HL-60 (cell line): ENCODE results near the gene AIF1.

Experiments
- DNase-seq, 2 experiments: peaks; one replicate each; pipeline ENCODE4 v3.0.0-alpha.2; 2010 to 2020; ENCODE audit warnings: low read depth in 1 of 2, low spot score in 1 of 2
- H3K27ac ChIP-seq: fragments of 250-450 bp; sonication (Bioruptor Pico); replicated peaks from 2 replicates; pipeline ENCODE4 v1.5.1; 2020; ENCODE audit warnings: mild to moderate bottlenecking, moderate library complexity
- H3K27me3 ChIP-seq: fragments of 250-450 bp; sonication (Bioruptor Pico); 2 replicates; pipeline ENCODE4 v1.5.1; 2021; ENCODE audit warnings: mild to moderate bottlenecking, moderate library complexity; ENCODE audit not compliant: insufficient read depth, poor library complexity, severe bottlenecking
- H3K4me3 ChIP-seq: replicated peaks from 2 replicates; pipeline ENCODE4 v1.5.1; 2011; ENCODE audit warnings: mild to moderate bottlenecking, control low read depth, low read length; ENCODE audit not compliant: insufficient read depth
- CTCF ChIP-seq: IDR thresholded peaks from one replicate; pipeline ENCODE4 v1.5.1; 2011; ENCODE audit warnings: low read length, control low read depth, inconsistent platforms; ENCODE audit not compliant: insufficient read depth
- GABPA ChIP-seq: IDR thresholded peaks from 2 replicates; pipeline ENCODE4 v1.6.1; 2012; ENCODE audit warnings: low read depth
- POLR2AphosphoS5 ChIP-seq: IDR thresholded peaks from 2 replicates; pipeline ENCODE4 v1.6.1; 2012; ENCODE audit warnings: low read depth
- SPI1 ChIP-seq: IDR thresholded peaks from 2 replicates; pipeline ENCODE4 v1.6.1; 2012; ENCODE audit warnings: low read depth, mild to moderate bottlenecking, borderline replicate concordance
- TF ChIP-seq, protein P1 (sequence below): IDR thresholded peaks from 2 replicates; pipeline ENCODE4 v1.6.1; 2012; ENCODE audit warnings: low read depth; ENCODE audit not compliant: insufficient replicate concordance

AIF1 gene

DNA sequence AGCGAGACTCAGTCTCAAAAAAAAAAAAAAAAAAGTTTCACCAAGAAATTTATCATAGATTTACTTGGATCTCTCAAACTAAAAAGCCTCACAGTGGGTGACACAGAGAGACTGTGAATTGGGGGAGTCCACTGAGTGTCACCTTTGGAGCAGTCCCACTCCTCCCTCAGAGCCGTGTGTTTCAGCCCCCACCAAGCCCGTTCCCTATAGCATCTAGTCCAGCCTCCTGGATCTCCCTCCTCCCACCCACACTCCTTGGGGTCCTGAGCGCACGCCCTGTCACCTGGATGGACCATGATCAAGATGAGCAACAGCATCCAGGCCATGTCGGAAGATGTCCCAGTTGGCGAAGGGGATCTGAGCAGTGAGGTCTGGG, 22.6 kb upstream of the AIF1 start:
- no peaks in the 10 kb centered on the region for H3K27me3 ChIP-seq
- DNase-seq = no peak
- H3K27ac ChIP-seq = no peak overlapping the region
- H3K4me3 ChIP-seq = no peak overlapping the region
- TF ChIP-seq SPI1 (no peak), GABPA (no peak), CTCF (no peak), POLR2AphosphoS5 (no peak)
- TF ChIP-seq, protein P1, sequence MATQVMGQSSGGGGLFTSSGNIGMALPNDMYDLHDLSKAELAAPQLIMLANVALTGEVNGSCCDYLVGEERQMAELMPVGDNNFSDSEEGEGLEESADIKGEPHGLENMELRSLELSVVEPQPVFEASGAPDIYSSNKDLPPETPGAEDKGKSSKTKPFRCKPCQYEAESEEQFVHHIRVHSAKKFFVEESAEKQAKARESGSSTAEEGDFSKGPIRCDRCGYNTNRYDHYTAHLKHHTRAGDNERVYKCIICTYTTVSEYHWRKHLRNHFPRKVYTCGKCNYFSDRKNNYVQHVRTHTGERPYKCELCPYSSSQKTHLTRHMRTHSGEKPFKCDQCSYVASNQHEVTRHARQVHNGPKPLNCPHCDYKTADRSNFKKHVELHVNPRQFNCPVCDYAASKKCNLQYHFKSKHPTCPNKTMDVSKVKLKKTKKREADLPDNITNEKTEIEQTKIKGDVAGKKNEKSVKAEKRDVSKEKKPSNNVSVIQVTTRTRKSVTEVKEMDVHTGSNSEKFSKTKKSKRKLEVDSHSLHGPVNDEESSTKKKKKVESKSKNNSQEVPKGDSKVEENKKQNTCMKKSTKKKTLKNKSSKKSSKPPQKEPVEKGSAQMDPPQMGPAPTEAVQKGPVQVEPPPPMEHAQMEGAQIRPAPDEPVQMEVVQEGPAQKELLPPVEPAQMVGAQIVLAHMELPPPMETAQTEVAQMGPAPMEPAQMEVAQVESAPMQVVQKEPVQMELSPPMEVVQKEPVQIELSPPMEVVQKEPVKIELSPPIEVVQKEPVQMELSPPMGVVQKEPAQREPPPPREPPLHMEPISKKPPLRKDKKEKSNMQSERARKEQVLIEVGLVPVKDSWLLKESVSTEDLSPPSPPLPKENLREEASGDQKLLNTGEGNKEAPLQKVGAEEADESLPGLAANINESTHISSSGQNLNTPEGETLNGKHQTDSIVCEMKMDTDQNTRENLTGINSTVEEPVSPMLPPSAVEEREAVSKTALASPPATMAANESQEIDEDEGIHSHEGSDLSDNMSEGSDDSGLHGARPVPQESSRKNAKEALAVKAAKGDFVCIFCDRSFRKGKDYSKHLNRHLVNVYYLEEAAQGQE = no peak

DNA sequence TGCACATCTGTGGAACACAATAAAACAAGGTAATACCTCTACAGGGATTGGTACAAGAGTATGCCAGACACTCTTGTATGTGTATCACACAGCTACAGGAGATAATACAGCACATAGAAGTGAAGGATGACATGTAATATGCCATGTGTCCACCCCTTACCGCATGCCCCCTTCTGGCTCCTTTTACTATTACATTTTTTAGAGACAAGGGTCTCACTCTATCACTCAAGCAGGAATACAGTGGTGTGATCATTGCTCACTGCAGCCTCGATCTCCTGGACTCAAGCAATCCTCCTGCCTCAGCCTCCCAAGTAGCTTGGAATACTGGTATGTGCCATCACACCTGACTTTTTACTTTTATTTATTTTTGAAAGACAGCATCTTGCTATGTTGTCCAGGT, 18.0 kb upstream of the AIF1 start:
- no peak overlapping the region for H3K27ac ChIP-seq
- peak in 1 of 2 experiments; percentile 67 for DNase-seq
- TF ChIP-seq GABPA (no peak), CTCF (peak; percentile 21)
- H3K27me3 ChIP-seq = no peaks in the 10 kb centered on the region
- H3K4me3 ChIP-seq = no peak overlapping the region

DNA sequence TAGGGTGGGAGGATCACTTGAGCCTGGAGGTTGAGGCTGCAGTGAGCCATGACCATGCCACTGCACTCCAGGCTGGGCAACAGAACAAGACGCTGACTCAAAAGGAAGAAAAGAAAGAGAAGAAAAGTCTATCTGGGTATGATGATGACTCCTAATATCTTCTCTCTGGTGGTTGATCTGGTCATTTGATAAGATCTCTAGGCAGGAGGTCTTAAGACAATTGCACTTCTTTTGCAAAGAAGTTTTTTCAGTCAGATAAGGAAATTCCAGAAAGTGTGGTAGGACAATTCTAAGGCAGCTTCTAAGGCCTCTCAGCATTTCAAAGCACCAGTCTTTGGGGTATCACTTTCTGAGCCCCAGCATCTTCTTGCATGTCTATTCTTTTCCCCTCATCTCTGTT, 7.7 kb upstream of the AIF1 start:
- no peak overlapping the region for H3K4me3 ChIP-seq
- no peaks in the 10 kb centered on the region for H3K27me3 ChIP-seq
- TF ChIP-seq, protein P1 = no peak
- no peak for TF ChIP-seq SPI1
- no peak for TF ChIP-seq CTCF
- TF ChIP-seq GABPA = no peak
- TF ChIP-seq POLR2AphosphoS5 = no peak

DNA sequence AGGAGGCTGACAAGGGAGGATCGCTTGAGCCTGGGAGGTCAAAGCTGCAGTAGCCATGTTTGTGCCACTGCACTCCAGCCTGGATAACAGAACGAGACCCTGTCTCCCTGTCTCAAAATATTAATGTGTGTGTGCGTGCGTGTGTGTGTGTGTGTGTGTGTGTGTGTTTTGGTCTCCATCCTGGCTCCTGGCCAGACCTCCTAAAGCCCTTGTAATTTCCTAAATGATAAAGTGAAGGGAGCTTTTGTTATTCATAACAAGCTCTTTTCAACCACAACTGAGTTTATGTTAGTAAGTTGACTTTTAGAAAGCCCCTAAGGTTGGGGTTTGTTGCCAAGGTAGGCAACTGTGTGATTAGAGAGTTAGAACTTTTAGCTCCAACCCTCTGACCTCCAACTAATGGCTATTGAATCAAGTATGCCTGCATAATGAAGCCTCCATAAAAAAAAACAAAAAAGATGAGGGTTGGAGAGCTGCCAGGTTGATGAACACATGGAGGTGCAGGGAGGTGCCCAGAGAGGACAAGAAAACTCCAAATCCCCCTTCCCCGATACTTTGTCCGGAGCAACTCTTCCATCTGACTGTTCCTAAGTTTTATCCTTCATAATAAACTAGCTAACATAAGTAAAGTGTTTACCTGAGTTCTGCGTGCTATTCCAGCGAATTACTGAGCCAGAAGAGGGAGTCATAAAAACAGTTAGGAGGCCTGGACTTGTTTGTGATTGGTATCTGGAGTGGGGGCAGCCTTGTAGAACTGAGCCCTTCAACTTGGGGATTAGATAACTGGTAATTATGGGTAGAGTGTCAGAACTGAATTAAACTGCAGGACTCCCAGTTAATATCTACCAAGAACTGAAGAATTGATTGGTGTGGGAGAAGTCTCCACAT, 5.3 kb upstream of the AIF1 start:
- Histone ChIP-seq H3K27ac (no peak overlapping the region), H3K27me3 (no peaks in the 10 kb centered on the region), H3K4me3 (no peak overlapping the region)
- TF ChIP-seq POLR2AphosphoS5 = no peak
- DNase-seq = no peak

More for the DNA sequence above, 7.7 kb upstream of the AIF1 start:
- no peak overlapping the region for H3K27ac ChIP-seq
- no peak for DNase-seq
